GM18505 (cell line): ENCODE measurements around the gene TRIM33.
"Not testable (repeated sequence)": the region's sequence is repeated elsewhere in the genome, so short reads cannot be mapped to it uniquely, and the experiment has no call there.

Experiments used
- ATAC-seq: cut with Tn5 transposase; IDR thresholded peaks from one replicate; pipeline ENCODE4 v1.9.1; 2021; ENCODE audit not compliant: unreplicated experiment
- POLR2A ChIP-seq: IDR thresholded peaks from 4 replicates; pipeline ENCODE4 v1.6.1; 2011; ENCODE audit warnings: borderline replicate concordance; ENCODE audit not compliant: insufficient read depth, insufficient read length; ENCODE audit errors: extremely low read depth

Gene TRIM33

DNA sequence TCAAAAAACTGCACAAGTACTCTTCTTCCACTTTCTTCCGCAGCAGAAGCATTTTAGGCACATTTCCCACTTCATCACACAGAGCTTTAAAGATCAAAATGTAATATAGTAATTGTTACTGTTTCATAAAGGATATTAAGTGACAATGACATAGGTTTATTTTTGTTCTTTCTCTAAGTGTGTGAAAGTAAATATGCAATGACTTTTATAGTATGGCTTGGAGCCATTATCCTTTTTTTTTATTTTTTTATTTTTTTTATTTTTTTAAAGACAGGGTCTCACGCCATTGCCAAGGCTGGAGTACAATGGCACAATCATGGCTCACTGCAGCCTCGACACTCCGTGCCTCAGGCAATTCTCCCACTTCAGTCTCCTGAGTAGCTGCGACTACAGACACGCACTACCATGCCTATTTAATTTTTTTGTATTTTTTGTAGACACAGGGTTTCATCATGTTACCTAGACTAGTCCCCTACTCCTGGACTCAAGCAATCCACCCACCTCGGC is 7.0 kb downstream of the TRIM33 start:
- ATAC-seq, result no peak

DNA sequence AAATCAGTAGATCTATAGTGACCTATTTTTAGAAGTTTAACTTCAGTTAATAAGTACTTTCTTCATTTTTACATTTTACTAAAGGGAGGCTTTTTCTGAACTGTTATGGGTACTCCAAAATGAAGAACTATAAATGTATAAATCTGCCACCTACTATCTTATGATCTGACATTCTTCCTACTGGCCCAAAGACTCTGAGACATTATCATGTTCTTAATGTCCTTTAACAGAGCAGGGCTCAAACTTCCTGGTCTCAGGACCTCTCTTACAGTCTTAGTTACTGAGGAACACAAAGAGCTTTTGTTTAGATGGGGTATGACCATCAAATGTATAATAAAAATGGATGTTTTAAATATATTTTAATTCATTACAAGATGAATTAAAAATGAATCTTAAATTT is 8.9 kb downstream of the TRIM33 start:
- ATAC-seq, result no peak
- no peak for TF ChIP-seq POLR2A

More for the DNA sequence above, 7.0 kb downstream of the TRIM33 start:
- no peak for TF ChIP-seq POLR2A

DNA sequence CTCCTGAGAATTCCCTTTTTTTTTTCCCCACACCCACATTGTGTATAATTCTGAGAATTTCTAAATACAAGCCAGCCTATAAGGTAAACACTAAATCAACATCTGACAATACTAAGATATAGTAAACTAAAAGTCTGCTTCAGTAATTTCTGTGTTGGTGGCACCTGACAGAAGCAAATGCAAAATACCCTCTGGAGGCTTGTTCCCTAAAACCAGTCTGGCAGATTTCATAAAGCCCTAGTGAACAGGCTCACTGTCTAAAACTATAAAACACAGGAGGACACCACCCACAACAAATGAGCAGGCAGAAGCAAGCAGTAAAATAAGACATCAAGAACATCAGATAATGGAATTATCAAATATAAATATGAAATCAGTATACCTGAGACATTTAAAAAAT is 11.5 kb downstream of the TRIM33 start:
- ATAC-seq, result no peak
- no peak for TF ChIP-seq POLR2A

DNA sequence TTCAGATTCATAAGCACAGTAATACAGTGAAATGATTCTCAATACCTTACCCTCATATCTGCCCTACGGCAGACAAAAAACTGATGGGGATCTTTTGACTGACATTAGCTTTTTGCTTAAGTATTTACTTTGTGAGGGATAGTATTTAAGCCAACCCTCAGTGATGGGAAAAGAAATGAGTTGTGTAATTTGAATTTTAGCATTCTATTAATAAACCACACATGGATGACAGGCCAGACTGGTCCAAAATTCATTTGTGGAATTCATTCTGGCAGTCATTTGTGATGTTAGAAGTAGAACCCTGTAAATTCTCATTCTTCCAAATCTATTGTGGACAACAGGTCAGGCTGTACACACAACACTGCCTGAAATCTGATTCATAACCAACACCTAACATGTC is 14.9 kb downstream of the TRIM33 start:
- no peak for TF ChIP-seq POLR2A

DNA sequence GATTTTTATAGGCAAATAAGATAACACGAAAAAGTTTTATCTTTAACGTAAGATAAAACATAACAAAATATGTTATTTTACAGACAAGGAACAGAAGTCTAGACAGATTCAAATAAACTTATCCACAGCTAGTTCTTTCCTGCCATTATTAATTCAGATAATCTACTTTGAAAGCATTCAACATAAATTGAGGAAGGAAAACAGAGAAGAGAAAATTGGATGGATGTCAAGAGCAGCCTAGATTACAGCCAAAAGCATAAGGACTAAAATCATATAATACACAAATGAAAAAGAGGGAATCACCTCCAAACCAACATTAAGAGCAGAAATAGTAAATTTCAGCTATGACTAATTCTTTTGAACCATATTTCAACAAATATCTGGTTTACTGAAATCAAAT is 15.5 kb downstream of the TRIM33 start:
- TF ChIP-seq POLR2A, result no peak
- ATAC-seq, result no peak

More for the DNA sequence above, 14.9 kb downstream of the TRIM33 start:
- ATAC-seq, result no peak

DNA sequence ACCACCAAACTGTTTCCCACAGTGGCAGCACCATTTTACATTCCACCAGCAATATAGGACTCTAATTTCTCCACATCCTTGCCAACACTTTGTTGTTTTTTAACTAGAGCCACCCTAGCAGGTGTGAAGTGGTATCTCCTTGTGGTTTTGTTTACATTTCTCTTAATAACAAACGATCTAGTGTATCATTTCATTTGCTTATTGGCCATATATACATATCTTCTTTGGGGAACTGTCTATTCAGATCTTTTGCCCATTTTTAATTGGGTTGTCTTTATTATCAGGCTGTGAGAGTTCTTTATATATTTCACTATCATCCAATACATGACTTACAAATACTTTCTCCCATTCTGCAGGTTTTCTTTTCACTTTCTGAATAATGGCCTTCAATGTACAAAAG is 18.0 kb downstream of the TRIM33 start:
- no peak for ATAC-seq
- TF ChIP-seq POLR2A, result no peak

DNA sequence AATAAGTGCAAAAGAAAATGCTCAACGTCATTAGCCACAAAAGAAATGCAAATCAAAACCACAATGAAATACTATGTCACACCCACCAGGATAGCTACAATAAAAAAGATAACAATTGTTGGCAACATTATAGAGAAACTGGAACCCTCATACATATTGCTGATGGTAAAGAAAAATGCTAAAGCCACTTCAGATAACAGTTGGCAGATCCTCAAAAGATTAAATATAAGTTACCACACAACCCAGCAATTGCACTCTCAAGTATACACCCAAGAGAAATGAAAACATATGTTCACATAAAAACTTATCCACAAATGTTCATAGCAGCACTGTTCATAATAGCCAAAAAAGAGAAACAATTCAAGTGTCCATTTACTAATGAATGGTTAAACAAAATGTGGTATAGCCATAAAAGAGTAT is 20.7 kb downstream of the TRIM33 start:
- ATAC-seq, result no peak
- TF ChIP-seq POLR2A, result no peak

DNA sequence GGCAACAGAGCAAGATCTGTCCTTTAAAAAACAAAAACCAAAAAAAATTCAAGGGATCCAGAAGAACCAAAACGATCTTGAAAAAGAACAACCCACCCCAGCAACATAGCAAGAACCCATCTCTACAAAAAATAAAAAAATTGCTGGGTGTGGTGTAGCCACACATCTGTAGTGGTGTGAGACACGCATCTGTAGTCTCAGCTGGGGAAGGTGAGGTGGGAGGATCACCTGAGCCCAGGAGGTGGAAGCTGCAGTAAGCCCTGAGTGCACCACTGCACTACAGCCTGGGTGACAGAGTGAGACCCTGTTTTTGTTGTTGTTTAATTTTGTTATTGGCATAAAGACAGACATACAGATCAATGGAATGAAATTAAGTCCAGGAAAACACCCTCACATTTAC is 22.3 kb downstream of the TRIM33 start:
- no peak for ATAC-seq
- TF ChIP-seq POLR2A, result no peak

DNA sequence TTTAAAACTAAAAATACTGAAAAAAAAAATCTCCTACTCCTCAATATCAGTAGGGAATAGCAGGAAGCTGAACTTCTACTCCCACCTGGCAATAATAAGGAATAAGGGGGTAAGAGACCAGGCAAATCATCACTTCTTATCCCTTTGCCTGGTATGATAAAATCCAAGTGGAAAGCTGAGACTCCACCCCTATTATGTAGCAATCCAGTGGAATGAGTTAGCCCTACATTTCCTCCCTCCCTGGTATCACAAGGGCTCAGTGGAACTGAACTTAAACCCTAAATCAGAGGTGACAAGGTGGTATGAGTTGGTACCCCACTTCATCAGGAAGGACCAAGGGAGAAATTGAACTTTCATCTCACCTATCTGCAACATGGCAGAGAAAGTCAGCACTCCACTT is 25.7 kb downstream of the TRIM33 start:
- ATAC-seq, result no peak

DNA sequence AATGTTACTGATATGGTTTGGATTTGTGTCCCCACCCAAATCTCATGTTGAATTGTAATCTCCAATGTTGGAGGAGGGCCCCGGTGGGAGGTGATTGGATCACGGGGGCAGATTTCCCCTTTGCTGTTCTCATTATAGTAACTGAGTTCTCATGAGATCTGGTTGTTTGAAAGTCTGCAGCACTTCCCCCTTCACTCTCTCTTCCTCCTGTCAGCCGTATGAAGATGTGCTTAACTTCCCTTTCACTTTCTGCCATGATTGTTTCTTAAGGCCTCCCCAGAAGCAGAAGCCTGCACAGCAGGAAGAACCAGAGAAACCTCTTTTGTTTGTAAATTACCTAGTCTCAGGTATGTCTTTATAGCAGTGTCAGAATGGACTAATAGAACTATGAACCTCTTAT is 28.4 kb downstream of the TRIM33 start:
- TF ChIP-seq POLR2A, result no peak
- peak; percentile 69 for ATAC-seq

More for the DNA sequence above, 25.7 kb downstream of the TRIM33 start:
- no peak for TF ChIP-seq POLR2A

DNA sequence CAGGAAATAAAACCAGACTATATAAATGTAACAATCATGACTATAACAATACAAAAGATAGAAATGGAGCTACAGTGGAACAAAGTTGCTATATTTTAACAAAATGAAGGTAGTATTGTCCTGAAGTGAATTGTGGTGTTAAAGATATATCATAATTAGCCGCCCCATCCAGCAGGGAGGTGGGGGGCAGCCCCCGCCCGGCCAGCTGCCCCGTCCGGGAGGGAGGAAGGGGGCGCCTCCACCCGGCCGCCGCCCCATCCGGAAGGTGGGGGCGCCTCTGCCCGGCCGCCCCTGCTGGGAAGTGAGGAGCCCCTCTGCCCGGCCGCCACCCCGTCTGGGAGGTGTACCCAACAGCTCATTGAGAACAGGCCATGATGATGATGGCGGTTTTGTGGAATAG is 31.4 kb downstream of the TRIM33 start:
- not testable (repeated sequence) for ATAC-seq

DNA sequence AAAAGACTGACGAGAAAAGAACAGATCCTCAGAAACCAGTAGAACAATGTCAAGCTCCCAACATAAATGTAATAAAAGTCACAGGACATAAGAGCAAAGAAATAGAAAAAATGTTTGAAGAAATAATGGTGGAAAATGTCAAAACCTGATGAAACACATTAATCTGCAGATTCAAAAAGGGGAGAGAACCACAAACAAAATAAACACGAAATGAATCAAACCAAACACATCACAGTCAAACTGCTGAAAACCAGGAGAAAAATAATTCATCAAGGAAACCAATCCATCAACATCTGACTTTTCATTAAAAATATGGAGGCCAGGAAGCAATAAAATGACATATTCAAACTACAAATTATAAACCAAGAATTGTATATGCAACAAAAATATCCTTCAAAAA is 31.9 kb downstream of the TRIM33 start:
- ATAC-seq, result no peak
- TF ChIP-seq POLR2A, result no peak

DNA sequence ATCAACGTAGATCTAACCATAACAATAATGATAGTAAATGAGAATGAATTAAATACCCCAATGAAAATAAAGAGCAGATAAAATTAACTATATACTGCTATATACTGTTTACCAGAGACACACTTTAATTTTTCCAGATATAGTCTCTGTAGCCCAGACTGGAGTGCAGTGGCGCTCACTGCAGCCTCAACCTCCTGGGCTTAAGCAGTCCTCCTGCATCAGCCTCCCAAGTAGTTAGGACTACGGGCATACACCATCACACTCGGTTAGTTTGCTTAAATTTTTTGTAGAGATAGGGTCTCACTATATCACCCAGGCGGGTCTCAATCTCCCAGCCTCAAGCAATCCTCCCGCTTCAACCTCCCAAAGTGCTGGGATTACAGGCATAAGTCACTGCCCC is 37.2 kb downstream of the TRIM33 start:
- no peak for ATAC-seq
- no peak for TF ChIP-seq POLR2A

DNA sequence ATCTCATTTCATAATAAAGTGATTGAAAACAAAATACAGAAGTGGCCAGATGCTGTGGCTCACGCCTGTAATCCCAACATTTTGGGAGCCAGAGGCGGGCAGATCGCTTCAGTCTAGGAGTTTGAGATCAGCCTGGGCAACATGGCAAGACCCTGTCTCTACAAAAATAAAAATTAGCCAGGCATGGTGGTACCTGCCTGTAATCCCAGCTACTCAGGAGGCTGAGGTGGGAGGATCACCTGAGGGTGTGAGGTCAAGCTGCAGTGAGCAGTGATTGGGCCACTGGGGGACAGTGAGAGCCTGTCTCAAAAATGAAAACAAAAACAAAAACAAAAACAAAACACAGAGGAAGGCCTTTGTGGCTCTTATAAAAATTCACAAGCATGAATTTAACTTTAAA is 38.6 kb downstream of the TRIM33 start:
- ATAC-seq, result no peak
- TF ChIP-seq POLR2A, result no peak

DNA sequence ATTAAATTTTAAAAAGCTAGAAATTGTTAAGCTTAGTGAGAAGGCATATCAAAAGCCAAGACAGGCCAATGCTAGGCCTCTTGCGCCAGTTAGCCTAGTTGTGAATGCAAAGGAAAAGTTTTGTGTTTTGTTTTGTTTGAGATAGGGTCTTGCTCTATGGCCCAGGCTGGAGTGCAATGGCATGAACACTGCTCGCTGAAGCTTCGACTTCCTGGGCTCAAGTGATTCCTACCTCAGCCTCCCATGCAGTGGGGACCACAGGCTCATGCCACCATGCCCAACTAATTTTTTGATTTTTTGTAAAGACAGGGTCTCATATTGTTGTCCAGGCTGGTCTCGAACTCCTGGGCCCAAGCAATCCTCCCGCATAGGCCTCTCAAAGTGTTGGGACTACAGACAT is 40.3 kb downstream of the TRIM33 start:
- no peak for TF ChIP-seq POLR2A

DNA sequence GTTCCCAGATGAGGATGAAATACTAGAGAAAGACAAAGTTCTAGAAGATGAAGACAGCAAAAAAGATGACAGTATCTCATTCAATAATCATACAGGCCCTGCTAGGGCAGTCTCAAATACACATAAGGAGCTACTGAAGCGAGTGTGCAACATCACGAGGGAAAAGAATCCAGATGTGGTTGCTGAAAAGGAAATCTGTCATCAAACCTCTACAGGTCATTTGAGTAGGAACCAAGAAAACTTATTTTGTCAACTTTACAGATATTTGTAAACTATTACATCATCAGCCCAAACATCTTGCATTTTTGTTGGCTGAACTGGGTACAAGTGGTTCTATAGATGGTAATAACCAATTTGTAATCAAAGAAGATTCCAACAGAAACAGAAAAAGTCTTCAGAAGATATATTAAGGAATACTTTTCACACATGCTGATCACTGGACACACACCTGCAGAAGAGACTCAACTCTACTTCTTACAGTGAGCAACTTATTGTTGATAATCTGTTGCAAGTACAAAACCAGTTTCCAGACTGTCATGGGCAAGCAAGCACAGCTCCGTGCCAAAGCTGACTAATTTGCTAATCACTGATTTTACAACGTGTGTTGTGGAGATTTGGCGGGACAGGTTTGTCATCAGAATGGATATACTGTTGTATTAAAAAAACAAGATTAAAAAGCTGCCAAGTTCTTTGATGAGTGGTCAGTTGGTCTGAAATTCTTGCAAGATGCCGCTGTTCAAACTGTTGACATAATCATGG is 42.1 kb downstream of the TRIM33 start:
- no peak for TF ChIP-seq POLR2A
- no peak for ATAC-seq

More for the DNA sequence above, 40.3 kb downstream of the TRIM33 start:
- no peak for ATAC-seq

DNA sequence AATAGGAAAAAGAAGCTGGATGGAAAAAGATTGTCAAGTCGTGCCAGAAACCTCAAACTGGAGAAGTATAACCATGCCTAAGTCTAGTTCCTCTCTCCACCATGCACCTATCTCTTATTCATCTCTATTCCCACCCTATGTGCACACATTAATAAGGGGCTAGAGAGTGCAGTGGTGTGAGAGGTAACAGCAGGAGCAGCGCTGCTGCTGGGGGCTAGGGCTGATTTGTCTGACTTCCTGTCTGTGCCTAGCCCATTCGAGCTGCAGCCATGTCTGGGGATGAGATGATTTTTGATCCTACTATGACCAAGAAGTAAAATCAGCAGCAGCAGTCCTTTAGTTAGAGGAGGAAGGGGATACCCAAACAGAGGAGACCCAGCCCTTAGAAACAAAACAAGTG is 43.0 kb downstream of the TRIM33 start:
- ATAC-seq, result no peak
- TF ChIP-seq POLR2A, result no peak
